Activated CD4-positive, alpha-beta T cell treated with anti-CD3 and anti-CD28 coated beads for 48 hours (primary cell): ENCODE data around the gene PRPF38B.
"Not testable (repeated sequence)": the region's sequence is repeated elsewhere in the genome, so short reads cannot be mapped to it uniquely, and the experiment has no call there.

ENCODE experiments used
- DNase-seq: peaks from one replicate; pipeline ENCODE4 v3.0.0-alpha.2; 2020

PRPF38B gene

GRCh38 chr1:108691942-108692723 lies at the start of gene PRPF38B:
Gene PRPF38B (plus strand): TSS chr1:108692310. CDS start chr1:108692592, 282 bp downstream.
- DNase-seq = peak; percentile 96

GRCh38 chr1:108643492-108644335 lies 48.4 kb upstream of the PRPF38B start:
- DNase-seq = peak; percentile 54

DNA sequence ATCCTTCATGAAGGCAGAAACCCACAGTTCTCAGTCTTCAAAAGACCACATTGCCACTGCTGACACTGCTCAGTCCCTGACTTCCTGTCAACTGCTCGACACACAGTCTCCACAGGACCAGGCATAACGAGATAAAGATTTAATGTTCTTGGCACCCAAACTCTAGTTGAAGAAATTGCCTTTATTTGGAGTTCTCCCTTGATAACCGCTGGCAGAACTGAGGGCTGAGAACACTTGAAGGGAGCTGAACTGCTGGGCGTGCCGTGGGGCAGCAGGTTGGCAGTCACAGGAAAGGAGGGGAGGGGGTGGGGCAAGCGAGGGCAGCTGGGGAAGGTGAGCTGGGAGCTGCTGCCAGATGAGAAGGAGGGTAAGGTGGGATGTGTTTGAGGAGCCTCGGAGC lies 47.1 kb upstream of the PRPF38B start:
- DNase-seq = peak; percentile 43

GRCh38 chr1:108645564-108646184 lies 46.4 kb upstream of the PRPF38B start:
- DNase-seq = no peak

GRCh38 chr1:108646265-108646647 lies 45.9 kb upstream of the PRPF38B start:
- no peak for DNase-seq

DNA sequence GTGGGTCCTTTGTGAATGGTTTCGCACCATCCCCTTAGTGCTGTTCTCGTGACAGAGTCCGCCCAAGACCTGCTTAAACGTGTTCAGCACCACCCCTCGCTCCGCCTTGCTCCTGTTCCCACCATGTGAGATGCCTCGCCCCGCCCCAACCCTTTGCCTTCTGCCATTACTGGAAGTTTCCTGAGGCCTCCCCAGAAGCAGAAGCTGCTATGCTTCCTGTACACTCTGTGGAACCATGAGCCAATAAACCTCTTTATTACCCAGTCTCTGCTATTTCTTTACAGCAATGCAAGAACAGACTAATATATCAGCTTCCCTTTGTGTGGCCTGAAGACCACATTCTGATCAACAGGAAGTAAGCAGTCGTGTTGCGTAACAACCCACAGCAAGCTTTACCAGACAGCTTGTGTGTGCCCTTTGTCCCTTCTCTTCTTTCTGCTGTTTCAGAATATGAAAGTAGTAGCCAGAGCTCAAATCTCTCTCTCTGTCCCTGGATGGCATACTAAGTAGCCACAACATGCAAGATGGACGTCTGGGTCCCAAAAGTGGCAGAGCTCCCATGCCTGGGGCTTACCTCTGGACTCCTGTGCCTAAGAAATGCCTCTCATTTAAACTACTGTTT lies 45.4 kb upstream of the PRPF38B start:
- DNase-seq = peak; percentile 64

DNA sequence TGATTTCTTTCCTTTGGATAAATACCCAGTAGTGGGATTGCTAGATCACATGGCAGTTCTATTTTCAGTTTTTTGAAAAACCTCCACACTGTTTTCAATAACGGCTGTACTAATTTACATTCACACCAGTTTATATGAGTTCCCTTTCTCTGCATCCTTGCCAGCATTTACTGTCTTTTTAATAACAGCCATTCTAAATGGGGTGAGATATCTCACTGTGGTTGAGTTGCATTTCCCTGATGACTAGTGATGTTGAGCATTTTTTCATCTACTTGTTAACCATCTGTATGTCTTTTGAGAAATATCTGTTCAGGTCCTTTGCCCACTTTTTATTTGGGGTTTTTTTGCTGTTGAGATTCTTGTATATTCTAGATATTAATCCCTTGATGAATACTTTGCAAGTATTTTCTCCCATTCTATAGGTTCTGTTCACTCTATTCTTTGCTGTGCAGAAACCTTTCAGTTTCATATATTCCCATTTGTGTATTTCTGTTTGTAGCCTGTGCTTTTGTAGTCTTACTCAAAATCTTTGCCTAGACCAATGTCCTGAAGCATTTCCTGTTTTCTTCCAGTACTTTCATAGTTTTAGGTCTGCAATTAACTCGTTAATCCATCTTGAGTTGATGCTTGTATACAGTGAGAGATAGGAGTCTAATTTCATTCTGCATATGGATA lies 38.5 kb upstream of the PRPF38B start:
- no peak for DNase-seq

DNA sequence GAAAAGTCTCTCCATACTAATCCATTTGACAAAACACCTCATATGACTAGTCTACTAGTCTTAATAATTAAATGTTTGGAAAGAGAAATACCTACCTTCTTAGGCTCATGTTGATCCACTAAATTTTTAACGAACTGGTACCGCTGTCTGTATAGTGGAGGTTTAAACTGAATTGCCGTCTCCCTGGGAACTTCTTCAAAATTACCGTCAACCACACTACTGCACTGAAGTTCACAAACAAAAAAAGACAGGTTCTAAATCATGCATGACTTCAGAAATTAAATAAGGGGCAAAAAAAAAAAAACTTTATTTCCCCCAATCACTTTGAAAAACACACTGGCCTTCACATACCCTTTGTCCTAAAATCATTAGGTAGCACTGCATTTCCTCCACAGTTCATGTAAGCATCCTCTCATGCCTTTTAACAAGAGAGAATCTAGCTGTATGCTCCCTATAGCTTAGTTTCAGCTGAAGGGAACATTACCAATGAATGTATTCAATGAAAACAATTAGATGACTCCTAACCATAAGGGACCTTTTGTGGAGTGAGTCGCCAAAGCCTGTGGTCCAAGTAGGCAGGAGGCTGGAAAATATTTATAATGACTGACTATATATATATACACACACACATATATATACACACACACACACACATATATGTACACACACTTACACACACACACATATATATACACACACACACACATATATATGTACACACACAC lies 34.6 kb upstream of the PRPF38B start:
- peak; percentile 42 for DNase-seq

GRCh38 chr1:108661030-108661609 lies 31.0 kb upstream of the PRPF38B start, which contains the start of gene HENMT1:
Gene HENMT1 (minus strand): TSS chr1:108661093. CDS start chr1:108659884, 1,209 bp downstream.
- peak; percentile 85 for DNase-seq

DNA sequence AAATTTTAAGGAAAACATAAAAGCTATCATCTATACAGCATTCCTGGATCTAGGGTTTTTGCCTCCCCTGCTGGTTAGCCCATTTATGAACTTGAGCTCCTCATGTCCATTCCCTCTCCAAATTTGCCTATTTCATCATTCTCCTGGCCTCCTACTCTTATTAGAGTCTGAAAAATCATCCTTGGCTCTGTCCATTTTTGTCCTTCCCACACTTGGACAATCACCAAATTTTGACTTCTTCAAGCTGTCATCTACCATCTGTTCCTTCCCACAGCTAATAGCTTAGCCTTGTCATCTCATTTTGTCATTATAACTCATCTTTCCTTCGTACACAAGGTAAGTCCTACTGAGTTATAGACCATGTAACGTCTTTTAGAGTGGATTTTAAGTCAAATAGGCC lies 29.0 kb upstream of the PRPF38B start:
- DNase-seq = no peak

GRCh38 chr1:108664481-108664880 lies 27.6 kb upstream of the PRPF38B start:
- no peak for DNase-seq

GRCh38 chr1:108665067-108665466 lies 27.0 kb upstream of the PRPF38B start:
- no peak for DNase-seq

GRCh38 chr1:108665771-108666170 lies 26.3 kb upstream of the PRPF38B start:
- no peak for DNase-seq

- not testable (repeated sequence) for DNase-seq
Observed at GRCh38 chr1:108667422-108667821, 24.7 kb upstream of the PRPF38B start.

DNA sequence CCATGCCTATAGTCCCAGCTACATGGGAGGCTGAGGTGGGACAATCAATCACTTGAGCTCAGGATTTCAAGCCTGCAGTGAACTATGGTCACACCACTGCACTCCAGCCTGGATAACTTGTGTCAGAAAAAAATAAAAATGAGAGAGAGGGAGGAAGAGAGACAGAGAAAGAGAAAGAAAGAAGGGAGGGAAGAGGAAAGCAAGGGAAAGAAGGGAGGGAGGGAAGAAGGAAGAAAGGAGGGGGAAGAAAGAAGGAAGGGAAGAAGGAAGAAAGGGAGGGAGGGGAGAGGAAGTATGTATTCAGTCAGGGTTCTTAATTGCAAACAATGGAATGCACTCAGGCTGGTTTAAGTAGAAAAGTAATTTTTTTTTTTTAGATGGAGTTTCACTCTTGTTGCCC lies 23.3 kb upstream of the PRPF38B start:
- no peak for DNase-seq

DNA sequence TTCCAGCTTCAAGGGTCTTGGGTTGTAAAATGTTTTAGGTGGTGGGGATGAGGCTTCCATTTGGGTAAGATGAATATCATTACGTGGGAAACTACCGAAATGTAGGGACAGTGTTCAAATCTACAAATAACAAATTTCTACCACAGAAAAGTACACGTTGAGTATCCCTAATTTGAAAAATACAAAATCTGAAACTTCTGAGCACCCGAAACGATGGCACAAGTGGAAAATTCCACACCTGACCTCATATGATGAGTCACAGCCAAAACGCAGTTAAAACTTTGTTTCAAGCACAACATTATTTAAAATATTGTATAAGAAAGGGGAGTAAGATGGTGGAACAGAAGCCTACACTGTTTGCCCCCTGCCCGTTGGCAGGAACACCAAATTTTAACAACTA lies 22.4 kb upstream of the PRPF38B start:
- no peak for DNase-seq

- no peak for DNase-seq
Observed at GRCh38 chr1:108670131-108670773, 21.9 kb upstream of the PRPF38B start.

DNA sequence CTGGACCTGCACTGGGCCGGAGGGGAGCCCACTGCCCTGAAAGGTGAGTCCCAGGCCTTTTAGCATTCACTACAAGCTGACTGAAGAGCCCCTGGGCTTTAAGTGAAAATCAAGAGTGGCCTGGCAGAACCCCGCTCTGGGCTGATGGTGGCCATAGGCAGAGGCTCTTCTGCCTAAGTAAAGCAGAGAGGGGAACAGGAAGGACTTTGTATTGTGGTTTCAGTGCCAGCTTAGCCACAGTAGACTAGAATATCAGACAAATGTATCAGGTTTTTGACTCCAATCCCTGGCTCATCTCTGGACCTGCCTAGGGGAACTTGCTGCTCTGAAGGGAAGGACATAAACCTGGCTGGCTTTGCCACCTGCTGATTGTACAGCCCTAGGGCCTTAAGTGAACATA lies 21.0 kb upstream of the PRPF38B start:
- DNase-seq = no peak

GRCh38 chr1:108678706-108679105 lies 13.4 kb upstream of the PRPF38B start:
- no peak for DNase-seq

DNA sequence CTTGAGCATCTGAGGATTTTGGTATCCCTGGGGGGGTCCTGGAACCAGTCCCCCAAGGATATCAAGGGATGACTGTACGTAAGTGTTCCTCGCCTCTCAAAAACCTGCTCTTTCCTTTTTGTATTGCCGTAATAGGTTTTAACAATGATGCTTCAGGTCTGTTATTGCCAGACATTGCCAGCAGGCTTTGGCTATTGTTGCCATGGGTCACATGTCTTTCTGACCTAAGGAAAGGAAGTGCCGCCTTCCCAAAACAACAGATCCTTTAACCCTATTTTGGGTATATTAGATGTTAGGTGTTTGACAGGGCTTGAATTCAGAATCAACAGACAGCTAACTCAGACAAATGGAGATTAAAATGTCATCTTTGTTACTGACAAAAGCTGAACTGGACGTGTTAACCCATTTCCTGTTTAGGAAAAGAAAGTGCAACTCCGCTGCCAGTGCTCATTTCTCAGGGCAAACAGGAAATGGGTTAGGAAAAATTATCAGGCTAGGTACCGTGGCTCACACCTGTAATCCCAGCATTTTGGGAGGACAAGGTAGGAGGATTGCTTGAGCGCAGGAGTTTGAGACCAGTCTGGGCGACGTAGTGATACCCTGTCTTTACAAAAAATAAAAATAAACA lies 12.4 kb upstream of the PRPF38B start:
- no peak for DNase-seq
